Stimulated activated CD4-positive, alpha-beta T cell treated with anti-CD3 and anti-CD28 coated beads, Interleukin-12 subunit alpha, Interleukin-12 subunit beta, amount 100 ng/mL, for 24 hours (primary cell): Measurements from ENCODE around the gene INSM1.

Source experiments
- DNase-seq, 2 experiments: peaks; one replicate each; pipeline ENCODE4 v3.0.0-alpha.2; 2020; ENCODE audit warnings: low read depth in 2 of 2

Gene INSM1

DNA sequence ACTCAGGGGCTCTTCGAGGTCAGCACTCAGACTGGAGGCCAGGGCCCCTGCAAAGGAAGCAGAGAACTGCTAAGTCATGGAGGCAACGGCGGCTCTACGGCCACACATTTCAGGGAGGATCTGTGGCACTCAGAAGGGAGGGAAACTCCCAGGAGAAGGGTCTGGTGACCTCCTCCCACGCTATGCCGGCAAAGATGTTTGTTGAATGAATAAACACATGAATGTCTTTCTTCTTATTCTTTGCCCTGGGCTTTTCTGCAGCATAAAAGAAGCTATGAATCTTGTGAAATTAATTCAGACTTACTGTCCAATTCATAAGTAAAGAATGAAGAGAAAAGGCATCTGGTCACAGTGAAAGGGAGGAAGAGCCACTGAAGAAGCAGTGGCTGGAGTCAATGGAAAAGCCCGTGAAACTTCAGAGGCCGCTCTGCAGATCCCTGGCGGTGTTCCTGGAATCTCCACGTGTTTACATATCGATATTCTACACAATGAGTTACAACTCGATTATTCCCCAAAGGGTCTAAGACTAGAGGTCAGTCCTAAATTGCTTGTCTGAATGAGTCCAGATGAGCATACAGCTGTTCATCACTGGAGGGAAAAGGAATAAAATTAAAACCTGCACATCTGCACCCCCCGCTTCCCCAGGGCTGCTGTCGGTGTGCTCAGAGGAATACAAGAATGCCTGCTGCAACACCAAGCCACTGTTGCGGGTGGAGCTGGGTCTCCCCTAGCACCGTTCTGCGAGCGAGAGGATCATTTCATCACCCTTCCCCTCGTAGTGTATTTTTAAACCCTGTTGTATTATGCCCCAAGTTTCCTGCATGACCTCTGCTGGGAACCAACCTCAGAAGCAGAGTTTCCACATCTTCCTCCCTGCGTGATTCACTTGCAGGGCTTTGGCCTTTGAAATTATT, 25.6 kb downstream of the INSM1 start:
- no peak for DNase-seq

- DNase-seq = no peak
These were observed 27.2 kb downstream of the INSM1 start for GRCh38 chr20:20395087-20395486.

DNA sequence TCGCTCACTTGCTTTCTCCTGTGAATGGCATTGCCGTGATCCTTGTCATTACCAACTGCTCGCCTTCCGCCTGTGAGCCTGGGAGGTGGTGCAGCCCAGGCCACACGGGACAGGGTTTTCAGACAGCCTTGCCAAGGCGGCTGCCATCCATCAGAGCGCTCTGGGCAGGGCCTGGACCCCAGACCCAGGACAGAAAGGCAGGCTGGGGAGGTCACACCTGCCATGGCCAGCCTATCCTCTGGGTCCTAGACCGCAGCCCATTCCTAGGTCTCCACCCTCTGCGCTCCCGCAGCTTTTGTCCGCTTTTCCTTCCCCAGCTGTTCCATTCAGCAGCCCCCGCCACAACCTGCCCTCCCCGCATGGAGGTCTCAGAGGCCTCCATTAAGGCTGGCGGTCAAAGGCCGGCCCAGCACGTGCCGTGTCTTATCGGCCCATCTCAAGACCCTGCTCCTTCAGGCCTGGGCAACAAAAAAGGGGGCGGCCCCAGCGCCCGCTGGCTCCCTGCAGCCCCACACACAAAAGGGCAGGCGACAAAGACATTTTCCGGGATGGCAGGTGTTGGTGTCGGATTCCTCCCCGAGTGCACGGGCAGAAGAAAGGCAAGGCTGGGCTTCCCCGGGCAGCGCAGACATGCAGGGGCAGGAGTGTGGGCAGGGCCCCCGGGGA, 28.1 kb downstream of the INSM1 start:
- DNase-seq = no peak

DNA sequence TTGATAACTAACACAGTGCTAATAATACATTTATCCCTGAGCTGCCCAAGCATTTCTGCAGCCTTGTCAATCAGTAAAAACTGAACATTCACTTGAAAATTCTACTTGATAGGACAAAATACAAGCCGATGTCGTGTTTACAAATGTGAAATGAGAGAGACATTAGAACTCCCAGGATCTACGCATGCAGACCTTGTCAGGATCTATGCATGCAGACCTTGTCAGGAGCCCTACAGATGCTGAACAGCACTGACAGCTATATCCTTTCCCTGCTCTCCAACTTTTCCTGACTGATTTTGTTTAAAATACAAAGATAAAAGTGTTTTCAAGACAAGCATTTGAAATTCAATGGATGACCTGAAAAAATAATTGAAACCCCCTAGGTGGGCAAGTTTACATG, 28.9 kb downstream of the INSM1 start:
- DNase-seq = no peak

GRCh38 chr20:20398123-20398522, 30.2 kb downstream of the INSM1 start:
- no peak for DNase-seq

DNA sequence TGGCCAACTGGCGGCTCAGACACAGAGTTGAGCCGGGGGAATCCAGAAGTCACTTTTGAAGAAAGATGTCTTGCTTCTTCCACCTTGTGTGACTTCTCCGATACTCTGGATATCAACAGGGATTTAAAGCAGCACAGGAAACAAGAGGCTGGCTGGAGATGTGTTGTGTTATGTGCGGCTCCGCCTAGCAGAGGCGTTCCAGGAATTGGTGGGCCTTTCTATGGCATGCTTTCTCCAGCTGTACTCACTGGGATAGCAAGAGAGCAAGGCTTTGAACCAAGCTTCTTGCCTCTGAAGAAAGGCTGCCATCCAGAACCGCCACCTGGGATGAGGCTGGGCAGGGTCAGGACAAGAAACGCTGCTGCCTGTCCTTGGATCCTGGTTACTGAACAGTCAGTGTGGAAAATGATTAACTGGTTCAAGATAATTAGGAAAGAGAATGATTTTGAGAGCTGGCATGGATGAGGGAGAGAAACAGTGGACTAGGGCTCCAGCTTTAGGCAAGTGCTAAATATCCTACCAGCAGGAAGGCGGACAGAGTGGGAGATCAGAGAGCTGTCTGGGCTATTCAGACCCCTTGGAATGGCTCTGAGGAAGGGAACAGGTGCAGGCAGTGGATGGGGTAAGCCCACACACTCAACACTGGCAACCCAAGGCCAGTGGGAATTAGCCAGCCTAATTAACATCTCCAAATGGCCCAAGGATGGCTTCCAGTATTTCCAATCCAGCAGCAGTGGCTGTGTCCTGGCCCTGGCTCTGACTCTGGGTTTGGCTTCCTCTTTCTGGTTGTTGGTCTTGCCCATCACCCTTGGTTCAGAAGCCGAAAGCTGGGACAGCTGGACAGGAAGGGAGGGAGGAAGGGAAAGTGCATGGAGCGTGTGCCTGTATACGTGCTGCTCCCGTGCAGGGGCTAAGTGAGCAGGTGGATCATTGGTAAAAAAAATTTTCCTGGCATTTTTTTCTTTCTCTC, 31.9 kb downstream of the INSM1 start:
- no peak for DNase-seq

GRCh38 chr20:20401991-20402390, 34.1 kb downstream of the INSM1 start:
- DNase-seq = no peak

GRCh38 chr20:20404633-20405032, 36.7 kb downstream of the INSM1 start:
- DNase-seq = no peak

DNA sequence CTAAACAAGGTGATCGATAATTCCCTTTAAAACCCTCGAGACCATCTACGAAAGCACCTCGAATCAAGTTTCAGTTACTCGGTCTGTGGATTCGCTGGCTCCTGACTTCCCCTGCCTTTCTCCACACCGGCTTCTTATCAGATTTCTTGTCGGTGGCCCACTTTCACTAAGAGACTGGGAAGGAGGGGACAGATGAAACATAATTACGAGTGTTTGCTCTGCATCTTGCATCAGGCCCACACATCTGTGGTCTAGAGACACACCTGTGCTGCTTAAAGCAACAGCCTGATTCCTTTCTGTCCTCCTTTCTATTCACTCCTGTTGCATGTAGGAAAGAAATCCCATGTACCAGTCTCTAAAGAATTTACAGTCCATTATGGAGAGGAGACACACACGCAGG, 37.7 kb downstream of the INSM1 start:
- no peak for DNase-seq

DNA sequence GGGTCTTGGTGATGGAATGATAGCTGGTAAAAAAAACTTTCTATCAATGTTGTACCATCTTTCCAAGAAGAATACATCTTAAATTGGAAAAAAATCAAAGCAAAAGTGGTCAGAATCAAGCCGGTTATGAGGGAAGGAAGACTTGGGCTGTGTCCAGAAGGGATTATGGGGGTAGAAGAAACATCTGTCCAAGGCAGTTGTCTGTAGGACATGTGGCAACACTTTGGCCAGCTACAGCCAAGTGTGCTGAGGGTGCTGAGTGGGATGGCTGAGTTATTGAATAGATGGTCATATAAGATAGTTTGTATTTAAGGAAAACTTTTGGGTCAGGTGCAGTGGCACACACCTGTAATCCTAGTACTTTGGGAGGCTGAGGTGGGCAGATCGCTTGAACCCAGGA, 38.4 kb downstream of the INSM1 start:
- no peak for DNase-seq

GRCh38 chr20:20407891-20408805, 40.2 kb downstream of the INSM1 start:
- DNase-seq = no peak

- DNase-seq = no peak
These were observed 41.4 kb downstream of the INSM1 start for GRCh38 chr20:20409331-20409730.

DNA sequence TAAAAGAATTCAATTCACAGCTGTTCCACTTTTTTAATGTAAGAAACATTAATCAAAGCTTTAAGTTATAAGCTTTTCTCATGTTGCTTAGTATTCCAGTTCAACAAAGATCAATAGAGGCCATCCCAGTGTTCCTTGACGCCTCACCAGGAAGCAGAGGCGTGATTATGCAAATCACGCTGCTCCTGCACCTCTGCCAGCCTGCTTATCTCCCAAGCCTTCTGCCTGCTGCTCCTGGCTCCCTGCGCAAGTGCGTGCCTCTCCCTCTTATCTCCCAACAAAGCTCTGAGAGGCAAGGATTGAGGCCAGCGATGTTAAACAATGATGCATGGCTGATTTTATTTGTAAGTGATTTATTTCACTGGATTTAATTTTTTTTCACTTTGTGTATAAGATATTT, 42.8 kb downstream of the INSM1 start:
- no peak for DNase-seq

DNA sequence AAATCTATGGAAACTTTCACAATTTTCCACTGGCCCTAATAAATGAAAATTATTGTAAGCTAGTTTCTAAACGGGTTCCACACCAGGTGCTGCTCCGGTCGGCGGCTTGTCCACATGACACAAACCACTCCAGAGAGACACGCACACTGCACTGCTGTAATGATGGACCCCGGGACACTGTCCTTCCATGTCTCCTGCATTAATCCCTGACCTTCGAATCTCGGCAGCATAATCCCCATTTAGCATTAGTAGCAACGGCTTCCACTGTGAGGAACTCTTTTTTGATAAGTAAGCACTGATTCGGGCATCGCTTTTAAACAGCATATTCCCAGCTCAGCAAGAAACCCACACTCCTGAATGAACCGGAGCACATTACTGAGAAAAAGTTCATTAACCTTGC, 43.5 kb downstream of the INSM1 start:
- DNase-seq = no peak

GRCh38 chr20:20411836-20412235, 43.9 kb downstream of the INSM1 start:
- DNase-seq = no peak

DNA sequence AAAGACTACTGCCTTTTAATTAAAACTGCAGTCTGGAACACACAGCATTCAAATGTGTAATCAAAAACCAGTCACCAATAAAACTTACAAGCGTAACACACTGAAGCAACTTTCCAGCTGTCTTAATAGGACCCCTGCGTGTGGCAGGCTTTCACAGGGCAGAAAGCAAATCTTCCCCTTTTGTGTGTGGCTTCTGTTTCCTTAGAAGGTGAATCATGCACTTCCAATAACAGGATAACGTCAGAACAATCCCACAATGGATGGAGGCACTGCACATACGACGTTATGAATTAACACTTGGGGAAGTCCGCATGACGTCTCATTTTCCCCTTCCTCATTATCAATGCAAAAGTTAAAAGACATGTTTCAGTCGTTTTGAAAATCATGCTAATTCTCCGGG, 44.8 kb downstream of the INSM1 start:
- no peak for DNase-seq

DNA sequence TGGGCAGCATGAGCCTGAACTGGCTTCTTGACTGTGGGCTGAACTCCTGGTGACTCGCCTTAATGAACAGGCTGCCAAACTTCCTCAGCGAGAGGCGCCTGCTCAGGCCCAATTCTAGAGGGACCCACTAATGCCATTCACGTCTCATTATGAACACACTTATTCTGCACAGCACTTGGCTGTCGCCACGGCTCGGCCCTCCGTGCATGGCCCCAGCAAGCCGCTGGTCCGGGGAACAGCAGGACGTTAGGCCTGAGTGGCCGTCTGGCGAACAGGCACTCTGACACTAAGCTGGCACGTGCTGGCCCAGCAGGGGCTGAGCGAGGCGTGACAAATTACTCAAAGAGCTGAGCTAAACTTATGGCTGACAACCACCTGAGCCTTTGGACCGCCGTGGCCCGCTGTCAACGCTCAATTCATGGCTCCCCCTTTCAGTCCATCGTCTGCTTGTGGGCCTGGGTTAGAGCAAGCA, 45.9 kb downstream of the INSM1 start:
- no peak for DNase-seq

DNA sequence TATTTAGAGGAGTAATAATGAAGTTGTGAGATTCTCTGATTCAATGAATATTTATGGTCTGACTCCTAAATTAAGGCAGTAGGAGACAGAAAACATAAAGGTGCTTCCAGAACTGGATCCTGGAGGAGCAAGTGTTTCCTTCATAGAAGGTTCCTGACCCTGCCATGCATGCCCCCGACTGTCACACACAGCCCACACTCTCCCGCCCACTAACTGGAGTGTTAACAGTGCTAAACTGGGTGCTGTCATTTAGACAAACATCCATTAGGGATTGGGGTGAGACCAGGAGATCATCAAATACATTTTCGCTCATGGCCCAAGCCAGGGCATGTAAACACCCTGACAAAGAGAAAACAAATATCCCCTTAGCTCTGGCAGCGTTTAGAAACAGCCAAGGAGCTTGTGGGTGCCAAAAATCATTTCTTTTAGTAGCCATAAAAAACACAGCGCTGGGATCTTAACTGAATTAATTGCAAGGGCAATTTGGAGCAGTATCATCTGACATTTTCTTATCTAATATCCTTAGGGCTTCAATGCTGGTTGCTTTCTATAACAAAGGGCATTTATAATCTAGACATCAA, 46.8 kb downstream of the INSM1 start:
- DNase-seq = no peak

DNA sequence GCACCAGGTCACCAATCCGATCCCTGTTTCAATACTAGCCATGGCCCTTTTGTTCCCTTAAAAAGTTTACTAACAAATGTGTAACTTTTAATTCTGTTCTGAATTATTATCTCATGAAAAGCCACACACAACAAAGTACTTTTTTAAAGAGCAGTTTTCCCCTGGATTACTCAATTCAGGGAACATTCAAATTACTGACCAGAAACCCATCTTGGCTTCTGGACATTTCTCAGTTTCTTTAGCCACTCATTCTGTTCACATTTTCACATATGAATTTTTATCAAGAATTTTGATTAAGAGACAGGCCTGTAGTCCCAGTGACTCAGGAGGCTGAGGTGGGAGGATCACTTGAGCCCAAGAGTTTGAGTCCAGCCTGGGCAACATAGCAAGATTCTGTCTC, 47.4 kb downstream of the INSM1 start:
- no peak for DNase-seq

DNA sequence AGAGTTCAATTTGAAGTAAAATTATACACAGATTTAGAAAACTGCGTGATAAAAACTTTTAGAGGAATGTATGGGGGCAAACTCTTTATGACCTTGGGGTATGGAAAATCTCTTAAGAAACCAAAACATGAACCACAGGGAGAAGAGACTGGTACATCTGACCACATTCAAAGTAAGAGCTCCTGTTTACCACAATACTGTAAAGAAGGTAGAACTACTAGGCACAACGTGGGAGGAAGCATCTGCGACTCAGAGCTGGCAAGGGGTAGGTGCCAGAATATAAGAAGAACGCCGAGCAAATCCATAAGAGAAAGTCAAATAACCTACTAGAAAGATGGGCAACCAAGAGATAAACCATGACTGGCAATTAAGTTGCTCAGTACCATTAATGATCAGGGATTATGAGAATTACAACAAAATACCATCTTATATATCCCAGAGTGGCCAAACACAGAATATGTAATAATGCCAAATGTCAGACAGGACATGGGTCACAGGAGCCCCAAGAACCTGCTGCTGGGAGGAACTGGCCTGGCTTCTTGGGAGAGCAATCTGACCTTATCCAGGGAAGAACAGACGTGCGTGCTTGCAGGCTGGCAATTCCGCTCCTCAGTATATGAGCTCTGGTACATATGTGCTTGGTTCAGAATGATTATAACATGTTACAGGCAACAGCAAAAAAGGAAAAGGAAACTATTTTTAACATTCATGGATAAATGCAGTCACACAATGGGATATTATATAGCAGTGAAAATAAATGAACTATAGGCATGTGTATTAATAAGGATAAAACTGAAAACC, 50.2 kb downstream of the INSM1 start:
- DNase-seq = no peak
